HG03025 (cell line): ENCODE data around the gene SCUBE1.

Source experiments
- ATAC-seq: cut with Tn5 transposase; IDR thresholded peaks from one replicate; pipeline ENCODE4 v1.9.1; 2021; ENCODE audit warnings: mild to moderate bottlenecking, moderate library complexity; ENCODE audit not compliant: unreplicated experiment, low FRiP score

SCUBE1 gene

DNA sequence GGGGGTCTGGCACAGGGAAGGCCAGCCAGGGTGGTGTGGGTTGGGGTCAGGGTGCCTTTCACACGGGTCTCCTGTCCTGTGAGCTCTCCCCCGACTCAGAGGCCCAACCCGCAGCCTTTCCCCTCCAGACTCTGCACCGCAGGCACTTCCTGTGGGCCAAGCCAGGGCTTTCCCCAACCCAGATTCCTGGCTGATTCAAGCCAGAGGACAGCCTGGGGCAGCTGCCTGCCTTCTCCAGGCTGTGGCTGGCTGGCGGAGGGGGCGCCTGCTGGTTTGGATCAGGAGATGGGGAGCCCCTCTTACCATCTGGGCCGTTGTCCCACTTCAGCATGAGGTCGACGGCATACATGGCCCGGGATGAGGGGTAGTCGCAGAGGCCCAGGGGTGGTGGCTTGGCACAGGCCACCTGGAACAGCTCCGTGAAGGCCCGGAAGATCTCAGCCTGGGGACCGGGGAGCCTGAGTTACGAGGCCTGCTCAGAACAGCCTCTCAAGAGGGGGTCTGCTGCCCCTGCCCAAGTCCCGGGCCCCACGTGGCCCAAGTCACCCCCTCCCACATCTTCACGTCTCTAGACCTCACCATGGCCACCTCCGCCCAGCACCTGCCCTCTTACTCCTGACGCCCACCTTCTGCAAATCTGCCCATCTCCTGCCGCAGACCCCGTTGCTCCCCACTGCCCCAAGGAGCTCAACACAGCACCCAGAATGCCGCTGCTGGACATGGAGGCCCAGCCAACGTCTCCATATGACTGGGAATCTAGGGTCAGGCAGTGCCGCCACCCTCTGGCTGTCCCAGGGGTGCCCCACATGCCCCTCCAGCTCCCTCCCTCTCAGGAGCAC is 174.5 kb downstream of the SCUBE1 start:
- no peak for ATAC-seq

DNA sequence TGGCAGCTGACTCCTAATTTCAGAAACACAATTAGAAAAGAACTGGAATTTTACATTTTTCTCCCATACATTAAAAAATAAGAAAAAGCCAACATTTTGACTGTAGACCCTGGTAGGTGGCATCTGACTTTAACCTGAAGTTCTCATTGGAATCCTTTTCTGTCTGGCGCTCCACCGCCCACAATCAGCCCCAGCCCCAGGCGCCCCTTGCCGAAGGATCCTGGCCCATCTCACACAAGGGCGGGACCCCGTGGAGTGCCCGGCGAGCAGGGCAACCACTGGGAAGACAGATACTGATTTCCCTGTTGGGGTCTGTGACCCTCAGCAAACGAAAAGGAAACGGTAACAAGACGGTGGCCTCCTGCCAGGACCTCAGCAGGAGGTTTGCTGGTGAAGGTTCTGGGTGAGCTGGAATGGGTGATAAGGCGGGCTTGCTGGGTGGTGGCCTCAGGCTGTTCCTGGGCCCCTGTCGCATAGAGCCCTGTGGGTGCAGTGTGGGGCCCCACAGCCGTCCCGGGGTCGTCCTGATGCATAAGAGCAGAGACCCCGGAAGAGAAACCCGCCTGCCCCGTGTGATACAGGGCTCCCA is 176.1 kb downstream of the SCUBE1 start:
- ATAC-seq, result no peak

DNA sequence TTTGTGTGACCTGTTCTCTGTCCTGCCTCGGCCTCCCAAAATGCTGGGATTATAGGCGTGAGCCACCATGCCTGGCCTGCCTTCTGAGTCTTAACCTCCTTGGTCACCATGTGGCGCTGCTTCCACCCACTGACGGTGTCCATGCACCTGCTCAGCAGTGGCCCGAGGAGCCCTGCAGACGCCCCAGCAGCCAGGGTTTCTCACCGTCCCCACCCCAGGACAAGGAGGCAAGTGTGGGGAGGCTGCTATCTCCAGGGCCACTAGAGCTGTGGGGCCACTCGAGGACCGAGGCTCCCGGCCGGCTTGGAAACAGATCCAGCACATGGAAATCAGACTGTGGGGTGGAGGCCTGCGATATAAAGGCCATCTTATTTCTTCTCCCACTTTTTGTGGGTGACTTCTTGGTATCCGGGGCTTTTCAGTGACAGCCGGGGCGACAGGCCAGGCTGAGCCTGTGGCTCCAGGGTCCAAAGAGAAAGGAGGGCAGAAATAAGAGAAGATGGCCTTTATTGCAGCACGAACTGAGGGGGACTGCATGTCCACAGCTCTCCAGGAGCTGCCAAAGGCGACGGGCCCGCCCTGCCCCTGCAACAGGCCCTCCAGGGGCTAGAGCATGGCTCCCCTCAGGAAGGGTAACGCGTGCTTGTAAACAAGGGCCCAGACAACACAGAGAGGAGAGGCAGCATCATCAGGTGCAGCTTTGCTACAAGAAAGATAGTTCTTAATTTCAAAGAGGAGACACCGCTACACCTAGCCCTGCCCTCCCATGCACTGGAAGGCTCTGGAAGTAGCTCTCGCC is 176.8 kb downstream of the SCUBE1 start:
- ATAC-seq, result no peak

DNA sequence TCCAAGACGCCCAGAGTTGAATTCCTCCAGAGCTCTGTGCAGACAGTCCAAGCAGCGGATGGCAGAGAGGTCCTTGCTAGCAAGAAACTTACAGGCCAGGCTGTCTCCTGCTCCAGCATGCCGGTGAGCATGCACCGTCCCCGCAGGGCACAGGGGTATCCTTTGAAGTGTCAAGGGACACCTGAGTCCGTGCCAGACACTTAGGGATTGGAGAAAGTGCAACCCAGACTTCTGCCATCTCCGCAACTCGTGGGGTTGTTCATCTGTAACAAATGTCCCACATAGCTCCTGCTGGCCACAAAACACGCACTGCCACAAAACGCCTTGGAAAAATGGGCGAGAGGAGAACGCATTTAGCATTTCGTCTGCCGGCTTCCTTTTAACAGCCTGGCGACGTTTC is 178.5 kb downstream of the SCUBE1 start:
- ATAC-seq, result no peak

DNA sequence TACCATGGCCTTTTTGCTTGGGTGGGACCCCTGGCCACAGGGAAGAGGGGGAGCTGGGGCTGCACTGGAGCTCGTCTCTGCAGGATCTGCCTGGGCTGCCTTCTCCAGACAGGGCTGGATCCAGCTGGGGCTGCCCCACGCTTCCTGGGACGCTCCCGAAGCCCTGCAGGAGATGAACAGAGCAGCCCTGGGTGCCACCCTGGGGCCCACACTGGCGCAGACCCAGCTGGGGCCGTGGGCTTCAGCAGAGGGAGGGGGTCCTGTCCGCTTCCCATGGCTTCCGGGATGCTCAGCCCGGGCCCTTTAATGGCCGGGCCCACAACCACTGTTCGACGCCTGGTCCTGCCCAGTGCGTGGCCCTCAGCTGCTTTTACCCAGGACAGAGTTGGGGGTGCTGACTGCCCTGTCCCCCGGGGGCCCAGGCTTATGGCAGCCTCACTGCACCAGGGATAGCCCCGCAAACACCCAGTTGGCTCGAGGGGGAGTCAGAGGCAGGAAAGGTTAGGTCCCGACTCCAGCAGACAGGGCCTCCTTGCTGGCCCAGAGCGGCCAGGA is 179.9 kb downstream of the SCUBE1 start:
- no peak for ATAC-seq

DNA sequence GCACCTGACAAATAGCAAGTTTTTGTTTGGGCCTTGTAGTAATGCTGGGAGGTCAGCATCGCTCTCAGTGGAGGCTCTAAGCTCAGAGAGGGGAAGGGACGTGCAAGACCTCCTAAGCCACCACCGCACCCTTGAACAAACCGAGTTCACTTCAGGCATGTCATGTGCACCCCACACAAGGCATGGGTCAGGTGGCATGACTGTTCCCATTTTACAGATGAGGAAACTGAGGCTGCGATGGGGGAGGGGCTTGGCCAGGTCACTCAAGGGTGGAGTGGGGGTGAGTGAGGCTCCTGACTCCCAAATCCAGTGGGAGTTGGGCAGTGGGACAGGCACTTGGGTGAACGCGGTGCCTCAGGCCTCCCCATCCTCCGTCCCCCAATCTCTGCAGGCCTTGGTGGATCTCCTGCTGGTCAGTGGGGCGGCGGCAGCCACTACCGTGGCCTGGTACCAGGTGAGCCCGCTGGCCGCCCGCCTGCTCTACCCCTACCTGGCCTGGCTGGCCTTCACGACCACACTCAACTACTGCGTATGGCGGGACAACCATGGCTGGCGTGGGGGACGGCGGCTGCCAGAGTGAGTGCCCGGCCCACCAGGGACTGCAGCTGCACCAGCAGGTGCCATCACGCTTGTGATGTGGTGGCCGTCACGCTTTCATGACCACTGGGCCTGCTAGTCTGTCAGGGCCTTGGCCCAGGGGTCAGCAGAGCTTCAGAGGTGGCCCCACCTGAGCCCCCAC is 180.6 kb downstream of the SCUBE1 start:
- no peak for ATAC-seq

DNA sequence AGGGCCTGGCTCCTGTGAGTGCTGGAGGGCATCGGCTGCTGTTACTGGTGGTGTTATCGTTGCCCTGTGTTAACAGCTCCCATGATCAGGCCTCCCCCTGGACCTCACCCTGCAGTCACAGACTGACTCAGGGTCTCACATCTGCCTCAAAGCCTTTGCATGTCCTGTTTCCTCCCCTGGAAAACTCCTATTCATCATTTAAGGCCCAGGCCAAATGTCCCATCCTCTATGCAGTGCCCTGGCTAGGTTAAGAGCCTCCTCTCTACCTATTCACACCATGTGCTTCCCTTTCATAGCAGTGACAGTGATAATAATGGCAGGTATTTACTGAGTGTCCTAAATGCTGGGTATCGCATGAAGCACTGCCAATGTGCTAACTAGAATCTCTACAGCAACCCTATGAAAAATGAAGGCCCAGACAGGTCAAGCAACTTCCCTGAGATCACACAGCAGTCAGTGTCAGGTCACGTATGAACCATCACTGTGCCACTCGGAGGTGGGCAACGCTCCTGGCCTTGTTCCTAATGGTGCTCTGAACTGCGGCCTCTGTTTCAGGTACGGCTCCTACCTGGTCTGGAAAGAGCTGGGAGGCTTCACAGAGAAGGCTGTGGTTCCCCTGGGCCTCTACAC is 182.6 kb downstream of the SCUBE1 start:
- ATAC-seq, result no peak

DNA sequence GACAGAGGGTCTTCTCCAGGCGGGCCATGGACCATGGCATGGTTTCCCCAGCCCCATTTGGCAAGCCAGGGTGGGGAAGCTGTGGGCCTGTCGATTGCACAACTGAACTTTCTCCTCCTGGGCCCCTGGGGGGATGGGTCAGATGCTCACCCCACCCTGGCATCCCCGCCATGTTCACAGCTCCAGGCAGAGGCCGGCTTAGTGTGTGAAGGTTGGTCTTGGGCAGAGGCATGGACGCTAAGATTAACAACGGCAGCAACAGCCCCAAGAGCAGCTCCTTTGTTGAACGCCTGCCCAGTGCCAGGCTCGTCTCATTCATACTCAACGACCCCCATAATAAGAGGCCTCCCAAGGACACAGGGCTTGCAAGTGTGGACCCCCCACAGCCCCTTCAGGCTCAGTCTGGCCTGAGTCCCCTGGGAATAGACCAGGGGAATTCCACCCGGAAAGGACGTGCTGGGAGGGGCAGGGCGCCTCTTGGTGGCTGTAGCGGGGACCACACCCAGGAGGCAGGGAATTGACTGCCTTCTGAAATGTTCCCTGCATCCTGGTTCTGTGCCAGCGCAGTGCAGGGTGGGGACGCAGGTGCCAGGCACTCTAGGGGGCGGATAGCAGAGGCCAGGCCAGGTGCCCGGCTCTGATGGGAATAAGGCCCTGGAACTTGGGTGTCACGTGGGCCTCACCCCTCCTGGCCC is 183.5 kb downstream of the SCUBE1 start:
- ATAC-seq, result no peak

DNA sequence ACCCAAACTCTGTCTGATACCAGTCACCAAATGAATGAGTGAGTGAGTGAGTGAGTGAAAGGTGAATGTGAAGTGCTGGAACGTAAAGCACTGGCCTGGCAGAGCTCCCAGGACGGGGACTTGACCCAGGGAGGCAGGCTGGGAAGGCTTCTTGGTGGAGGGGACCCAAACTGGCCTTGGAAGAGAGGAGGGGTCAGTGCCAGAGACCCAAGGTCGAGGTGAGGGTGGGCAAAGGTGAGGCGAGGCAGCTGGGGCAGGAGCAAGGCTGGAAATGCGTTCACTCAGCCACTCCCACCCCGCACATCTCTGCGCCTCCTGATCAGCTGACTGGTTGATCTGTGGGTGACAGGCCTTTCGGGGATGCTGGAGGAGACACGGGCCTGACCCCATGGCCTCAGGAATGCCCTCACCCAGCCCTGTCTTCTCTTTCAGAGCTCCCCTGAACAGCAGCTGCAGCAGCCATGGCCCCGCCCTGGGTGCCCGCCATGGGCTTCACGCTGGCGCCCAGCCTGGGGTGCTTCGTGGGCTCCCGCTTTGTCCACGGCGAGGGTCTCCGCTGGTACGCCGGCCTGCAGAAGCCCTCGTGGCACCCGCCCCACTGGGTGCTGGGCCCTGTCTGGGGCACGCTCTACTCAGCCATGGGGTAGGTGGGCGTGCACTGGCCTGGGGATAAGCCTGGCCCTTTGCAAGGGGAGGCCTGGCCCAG is 184.2 kb downstream of the SCUBE1 start:
- ATAC-seq, result no peak

DNA sequence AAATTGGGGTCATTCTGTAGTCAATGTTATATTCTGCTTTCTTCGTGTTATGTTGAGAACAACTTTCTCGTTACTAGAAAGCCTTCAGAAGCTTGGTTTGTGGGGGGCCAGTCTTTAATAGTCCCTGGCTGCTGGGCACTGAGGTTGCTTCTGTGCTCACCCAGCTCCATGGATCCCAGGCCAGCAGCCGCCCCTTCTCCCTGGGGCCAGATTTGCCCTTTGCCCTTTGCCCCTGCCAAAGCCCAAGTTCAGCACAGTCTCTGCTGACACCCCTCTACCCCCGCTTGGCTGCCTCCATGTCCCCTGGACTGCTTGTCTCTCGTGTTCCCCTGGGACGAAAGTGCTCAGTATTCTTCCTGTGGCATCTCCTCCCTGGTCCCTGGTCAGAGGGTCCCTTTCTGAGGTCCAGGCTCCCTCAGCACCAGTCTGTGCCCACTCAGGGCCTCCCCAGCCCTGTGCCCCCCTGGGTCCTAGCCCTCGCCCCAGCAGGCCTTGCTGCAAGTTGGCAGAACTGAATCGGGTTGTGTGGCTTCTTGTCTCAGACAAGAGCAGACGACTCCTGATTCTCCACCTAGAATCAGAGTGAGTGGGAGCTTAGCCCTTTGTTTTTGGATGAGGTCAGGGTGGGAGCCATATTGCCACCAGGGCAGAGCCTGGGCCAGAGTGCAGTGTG is 185.2 kb downstream of the SCUBE1 start:
- ATAC-seq, result no peak

DNA sequence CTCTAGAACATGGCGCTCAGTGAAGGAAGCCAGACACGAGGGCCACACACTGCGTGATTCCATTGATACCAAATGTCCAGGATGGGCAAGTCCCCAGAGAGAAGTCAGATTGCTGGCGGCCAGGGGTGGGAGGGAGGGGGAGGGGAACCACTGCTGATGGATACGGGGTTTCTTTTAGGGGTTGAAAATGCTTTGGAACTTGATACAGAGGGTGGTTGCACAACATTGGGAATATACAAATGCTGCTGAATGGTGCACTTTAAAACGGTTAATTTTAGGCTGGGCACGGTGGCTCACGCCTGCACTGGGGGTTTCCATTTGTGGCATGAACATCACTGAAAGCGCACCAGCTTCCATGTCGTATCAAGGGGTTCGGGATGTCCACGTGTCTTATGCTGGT is 186.8 kb downstream of the SCUBE1 start:
- ATAC-seq, result no peak

DNA sequence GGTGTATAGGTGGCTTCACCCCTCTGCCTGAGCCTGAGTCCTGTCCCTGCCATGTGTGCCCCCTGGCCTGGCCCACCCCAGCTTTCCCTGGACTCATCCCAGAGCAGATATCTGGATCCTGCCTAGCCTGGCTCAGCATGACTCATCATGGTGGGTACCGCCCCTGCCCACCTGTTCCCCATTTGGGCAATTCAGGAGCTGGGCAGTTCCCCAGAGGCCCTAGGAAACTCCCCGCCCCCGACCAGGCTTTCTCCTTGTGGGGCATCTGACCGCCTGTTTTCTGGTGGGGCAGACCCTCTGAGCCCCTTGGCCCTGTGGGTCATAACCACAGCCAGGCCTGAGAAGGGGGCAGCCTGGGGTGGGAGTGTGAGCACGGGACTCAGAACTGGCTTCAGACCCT is 187.4 kb downstream of the SCUBE1 start:
- no peak for ATAC-seq

DNA sequence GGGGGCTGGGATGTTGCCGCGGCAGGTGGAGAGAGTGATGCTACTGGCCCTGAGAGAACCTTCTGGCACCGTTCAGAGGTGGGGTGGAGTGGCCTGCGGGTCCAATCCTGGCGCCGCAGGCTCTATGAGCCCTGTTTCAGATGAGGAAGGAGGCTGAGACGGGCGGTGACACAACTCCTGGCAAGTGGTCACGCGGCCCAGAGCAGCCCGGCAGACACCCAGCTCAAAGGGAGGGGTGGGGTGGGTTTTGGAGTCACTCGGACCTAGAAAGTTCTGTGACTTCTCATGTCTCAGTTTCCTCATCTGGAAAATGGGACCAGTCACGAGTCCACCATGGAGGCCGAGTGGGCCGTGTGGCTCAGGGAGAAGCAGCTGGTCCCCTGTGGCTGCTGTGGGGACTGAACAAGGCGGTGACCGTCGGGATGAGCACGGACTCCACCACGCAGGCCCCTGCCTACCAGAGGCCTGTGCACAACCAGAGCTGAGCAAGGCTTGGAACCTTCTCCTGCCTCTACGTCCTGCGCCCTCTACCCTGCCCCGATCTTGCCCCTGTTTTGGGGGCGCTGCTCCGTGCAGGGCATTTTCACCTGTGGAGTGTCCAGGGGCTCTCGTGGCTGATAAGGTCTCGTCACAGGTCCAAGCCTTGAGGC is 188.2 kb downstream of the SCUBE1 start:
- ATAC-seq, result no peak

DNA sequence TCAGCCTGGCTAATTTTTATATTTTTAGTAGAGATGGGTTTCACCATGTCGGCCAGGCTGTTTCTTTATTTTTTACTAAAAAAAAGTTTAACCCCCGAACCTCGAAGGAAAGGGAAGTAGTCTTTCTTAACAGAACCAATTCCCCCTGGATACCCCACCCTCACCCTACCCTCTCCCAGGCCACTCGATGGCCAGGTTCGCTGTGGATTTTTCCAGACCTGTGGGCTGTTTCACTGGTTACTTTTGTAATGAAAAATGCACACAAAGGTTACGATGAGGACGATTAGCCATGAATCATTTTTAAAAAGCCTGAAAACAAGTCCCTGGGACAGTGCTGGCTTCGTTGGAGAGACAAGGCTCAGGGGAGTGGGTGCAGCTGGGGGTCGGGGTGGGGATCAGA is 189.3 kb downstream of the SCUBE1 start:
- no peak for ATAC-seq

DNA sequence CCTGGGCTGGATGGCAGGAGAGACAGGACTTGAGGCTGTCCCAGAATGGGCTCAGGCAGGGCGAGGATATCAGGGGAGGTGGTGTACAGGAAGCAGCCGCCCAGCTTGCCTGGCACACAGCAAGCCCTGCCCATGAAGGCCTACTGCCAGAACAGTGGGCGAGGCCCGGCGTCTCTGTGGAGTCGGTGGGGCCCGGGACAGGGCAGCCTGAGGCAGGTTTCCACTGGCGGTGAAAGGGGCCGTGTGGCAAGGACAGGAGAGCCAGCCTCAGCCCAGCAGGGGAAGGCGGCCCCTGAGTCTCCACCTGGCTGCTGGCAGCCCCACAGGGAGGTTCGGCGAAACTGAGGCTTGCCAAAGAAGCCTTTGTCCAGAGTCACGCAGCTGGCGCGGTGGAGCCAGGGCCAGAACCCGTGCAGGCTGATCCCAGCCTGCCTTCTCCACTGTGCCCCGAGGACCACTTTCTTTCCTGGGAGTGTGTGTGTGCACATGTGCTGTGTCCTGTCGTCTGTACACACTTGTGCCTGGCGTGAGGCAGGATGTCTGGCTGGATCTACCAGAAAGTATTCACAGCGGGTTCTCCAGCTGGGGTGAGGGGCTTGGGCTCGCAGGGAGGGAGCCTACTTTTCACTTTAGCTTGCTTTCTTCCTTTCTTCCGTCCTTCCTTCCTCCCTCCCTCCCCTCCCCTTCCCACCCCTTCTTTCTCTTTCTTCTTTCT is 190.7 kb downstream of the SCUBE1 start:
- no peak for ATAC-seq

DNA sequence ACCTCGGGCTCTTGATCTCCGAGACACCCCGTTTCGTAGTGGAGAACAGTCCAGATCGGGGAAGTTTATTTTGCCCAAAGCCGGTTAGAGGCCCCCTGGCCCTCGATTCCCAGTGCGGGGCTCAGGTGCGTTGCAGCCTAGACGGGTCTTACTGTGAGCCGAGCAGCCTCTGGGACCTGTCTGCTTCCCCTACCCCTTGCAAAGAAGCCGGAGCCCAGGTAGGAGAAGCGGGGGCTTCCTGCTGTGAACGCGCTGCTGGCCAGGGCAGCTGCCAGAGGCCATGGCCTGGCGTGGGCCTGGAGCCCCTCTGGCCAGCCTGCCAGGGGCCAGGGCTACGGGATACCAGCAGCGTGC is 191.2 kb downstream of the SCUBE1 start:
- no peak for ATAC-seq

DNA sequence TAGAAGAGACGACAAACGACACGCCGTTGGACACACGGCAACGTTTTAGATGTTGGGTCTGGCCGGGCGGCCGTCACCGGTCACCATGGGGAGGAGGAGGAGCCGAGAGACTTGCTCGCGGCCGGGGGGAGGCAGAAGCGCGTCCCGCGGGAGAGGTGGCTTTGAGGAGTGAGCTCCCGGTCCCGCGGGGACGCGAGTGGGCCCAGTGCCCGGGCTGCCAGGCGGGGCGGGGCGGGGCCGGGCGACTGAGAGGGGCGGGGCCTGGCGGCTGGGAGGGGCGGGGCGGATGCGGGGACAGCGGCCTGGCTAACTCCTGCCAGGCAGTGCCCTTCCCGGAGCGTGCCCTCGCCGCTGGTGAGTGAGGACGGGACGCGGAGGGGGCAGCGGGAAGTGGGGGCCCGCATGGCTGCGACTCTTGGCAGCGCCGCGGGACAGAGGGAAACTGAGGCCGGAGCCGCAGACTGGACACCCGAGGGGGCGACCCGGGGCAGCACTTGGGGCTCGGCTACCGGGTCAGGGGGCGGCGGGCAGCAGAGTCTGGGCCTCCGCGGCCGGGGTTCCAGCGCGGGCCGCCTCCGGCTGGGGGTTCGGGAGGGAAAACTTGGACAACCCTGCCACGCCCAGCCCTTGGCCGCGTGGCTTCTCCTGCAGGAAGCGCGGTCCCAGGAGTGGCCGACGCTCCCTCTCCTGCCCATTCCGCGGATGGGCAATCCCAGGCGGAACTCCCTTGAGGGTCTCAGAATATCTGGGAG is 191.7 kb downstream of the SCUBE1 start, which contains the start of gene TSPO:
Gene TSPO (plus strand): TSS at position 309 of the 752 bp plus-strand sequence. CDS start 7,680 bp downstream, outside the sequence.
- ATAC-seq, result no peak
